AML-193 (cell line): ENCODE results near the gene CALHM1.

Experiments used
- DNase-seq, 2 experiments: peaks; one replicate each; lab custom pipeline; 2025; lab: John Stamatoyannopoulos, UW

Gene CALHM1

DNA sequence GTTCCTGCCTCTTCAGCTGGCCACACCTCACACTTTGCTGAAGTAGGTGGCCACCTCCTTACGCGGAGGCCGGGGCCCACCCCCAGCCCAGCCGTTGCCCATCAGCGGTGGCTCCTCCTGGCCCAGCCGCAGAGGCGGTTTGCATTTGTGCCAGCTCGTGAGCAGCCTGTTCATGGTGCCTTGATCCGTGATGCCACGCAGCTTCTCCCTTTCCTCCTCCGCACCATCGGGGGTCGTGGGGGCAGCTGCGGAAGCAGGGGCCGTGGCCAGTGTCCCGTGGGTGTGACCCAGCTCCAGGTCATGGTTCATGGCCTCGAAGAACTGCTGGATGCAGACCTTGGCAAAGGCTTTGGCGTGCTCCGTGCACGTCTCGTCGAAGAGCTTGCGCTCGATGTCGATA lies 3.5 kb downstream of the CALHM1 start:
- DNase-seq = no peak

DNA sequence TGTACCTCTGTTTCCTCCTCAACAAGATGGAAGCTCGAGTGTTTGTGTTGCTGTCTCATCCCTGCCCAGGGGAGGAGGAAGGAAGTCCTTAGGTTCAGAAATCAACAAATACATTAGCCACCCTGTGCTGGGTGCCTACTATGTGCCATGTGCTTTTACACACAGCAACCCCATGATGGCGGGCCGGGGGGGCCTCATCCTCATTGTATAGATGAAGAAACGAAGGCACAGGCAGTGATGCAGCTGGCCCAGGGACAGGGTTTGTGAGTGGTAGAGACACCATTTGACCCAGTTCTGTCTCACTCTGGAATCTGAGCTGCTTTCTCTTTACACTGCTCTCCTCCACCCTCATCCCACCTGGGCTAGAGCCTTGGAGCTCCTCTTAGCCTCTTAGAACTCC lies 4.7 kb downstream of the CALHM1 start:
- DNase-seq = no peak

DNA sequence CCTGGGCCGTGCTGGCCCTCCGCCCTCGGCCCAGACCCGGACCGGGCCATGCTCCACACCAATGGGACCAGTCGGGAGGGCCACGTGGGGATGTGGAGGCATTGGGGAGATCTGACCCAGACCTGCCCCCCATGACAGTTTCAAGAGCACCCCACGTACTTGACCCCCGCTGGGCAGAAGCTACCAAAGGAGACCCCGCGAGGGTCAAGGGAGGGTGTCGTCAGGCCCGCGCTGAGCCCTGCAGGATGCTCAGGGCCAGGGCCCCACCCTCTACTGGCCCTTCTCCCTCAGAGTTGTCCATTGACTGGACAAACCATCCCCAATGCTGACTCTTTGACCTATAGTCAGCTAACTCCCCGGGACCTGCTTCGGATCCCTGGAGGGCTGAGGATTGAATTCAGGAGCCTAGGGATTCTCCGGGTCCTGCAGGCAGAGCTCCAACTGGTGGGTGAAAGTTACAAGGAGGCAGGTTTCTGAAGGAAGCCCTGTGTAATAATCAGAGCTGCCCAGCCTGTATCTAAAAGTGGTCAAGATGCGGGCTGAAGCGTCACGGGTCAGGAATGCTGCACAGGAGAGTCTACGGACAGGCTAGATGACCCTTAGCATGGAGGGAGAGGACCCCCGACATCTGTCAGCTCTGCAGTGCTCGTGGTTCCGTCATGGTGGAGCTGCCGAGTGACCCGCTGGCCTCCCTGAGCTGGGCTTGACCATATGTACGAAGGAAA lies 6.0 kb downstream of the CALHM1 start:
- DNase-seq = no peak

DNA sequence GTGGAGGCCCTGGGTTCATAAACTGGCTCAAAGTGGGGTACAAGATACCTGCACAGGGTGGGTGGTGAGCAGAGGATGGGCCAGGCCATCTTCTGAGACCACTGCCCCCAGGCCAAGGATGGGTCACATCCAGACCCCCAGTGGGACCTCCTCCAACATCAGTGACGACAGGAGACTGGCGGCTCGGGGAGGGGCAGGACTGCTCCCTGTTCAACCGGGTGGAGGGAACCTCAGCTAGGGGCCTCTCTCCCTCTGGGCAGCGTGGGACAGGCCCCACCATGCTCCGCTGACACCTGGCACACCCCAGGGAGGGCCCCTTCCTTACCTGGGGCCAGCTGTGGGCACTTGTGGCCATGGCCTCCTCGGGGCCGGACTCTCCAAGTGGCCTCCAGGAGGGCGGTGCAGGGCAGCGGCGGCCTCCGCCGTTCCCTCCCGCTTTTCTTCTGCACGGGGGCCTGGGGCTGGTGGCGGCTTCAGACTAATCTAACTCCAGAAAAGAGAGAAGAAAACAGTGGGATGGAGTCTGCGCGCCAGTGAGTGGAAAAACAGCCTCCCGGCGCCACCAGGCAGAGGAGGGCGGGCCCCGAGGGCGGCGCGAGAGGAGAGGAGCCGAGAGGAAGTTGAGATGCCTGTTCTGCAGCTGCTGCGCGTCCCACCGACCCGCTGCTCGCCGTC lies 6.7 kb downstream of the CALHM1 start, which contains the start of gene CALHM2:
TSS of gene CALHM2 (minus strand) at position 540 of the 675 bp plus-strand sequence. CDS start 2,429 bp downstream, outside the sequence.
- DNase-seq = peak; percentile 44 to 49

DNA sequence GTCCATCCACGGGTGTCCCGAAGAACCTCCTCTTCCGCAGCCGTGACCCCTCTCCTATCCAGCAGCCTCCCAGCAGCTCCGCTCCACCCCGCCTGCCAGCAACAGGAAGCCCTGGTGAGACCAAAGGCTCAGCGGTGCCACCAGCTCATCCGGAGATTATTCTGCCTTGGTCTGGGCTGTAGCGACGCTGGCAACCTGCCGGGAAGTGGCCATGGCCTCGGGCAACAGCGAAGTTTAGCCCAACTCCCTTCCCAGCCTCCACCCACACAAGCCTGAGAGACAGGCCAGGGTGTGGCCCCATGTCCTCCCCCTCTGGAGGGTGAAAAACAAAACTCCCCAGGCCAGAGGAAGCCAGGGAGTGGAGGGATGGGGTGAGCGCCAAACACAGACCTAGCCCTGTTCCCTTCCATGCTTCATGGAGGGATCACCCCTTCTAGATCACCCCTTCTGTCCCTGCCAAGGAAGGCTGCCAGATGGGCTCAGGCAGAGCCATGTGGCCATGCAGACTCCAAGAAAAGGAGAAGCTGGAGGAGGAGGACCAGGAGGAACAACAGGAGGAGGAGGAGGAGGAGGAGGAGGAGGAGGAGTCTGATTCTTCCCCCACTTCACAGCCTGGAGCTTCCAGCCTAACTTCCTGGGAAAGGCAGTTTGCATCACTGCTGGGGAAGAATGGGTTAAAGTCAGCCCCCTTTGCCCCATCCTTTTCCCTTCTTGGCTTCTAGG lies 7.4 kb downstream of the CALHM1 start:
- peak; percentile 80 to 85 for DNase-seq

DNA sequence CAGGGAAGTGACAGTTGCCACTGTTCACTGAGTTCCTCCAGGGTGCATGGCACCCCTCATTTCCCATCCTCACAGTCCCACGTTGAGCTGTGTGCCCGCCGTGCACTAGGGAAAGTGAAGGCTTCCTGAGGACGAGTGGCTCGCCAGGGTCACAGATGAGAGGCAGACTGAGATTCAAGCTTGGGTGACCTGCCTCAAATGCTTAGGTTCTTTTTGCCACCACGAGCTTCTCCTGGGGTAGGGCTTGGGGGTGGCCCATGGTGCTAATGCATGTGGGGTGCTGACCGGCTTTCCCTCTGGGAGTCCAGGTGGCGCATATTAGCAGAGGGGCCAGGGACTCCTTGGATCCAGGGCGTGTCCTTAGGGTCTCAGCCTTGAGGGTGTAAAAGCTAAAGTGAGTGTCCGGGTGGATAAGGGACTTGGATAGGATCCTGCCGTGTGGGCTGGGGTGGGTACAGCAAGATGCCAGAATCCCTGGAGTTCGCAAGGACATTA lies 8.5 kb downstream of the CALHM1 start:
- DNase-seq = no peak

DNA sequence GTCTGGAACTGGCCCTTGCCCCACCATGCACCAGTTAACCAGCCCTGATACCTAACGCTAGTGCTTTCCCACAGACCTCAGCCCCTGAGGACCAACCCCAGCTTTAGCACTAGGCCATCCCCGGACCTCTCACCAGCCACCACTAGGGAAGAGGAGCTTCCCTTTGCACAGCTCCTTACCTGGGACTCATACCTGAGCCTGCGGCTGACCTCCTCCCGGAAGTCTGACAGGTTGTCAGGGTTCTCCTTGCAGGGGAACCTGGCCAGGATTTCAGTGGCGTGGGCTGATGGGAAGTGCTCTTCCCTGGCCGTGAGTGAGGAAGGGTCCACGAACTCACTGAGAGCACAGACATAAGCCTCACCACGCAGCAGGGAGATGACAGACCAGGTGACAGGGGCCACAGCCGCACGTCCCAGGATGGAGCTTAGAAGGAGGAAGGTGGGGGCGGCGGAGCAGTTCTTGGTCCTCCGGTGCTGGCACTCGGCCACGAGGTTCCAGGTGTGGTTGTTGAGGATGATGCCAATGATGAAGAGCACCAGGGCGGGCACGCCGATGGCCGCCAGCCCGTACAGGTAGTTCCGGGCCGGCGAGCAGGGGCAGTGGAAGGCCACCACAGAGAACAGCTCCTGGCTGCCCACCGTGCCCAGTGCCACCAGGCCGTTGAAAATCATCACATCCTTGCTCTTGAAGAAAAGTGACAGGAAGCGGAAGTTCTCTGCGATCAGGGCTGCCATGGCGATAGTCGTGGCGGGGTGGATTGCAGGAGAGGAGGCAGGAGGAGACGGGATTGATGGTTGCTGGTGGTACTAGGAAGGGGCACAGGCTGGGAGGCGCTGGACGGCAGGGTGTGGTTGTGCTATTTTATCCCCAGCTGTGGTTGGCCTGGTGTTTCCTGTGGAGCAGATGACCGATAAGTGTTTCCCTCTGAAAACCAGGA lies 9.2 kb downstream of the CALHM1 start:
- DNase-seq = no peak

DNA sequence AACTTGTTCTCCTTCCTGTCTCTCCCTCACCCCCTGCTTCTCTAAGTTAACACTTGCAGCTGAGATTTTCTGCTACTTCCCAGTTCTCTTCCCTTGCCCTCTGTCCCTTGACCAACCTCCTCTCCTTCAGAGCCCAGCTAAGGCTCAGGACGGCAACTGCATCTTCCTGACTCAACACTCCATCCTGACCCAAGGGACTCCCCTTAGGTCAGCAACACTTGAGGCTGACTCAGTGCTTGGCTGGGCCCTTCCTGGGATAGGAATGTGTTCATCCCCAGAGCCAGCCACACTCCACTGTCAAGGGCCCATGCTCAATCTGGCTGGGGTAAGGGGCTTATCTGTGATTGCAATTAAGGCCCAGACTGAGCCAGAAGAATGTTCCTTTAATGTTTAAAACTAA lies 10.0 kb downstream of the CALHM1 start:
- no peak for DNase-seq

DNA sequence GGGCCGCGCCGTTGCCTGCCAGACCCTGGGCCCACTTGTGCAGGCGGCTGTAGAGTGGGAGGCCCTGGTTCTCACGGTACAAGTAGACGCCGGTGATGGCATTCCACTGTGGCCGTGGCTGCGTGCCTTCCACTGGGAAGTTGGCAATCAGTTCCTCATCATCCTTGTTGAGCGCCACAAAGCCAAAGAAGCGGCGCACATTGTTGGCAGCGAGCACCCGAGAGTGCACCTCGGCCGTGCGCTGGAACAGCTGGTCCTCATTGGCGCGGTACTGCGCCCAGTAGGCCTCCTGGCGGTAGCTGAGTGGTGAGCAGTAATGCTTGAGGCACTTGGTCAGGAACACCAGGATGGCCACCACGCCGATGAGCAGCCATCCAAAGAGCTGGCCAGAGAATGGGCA lies 11.5 kb downstream of the CALHM1 start:
- DNase-seq = no peak

DNA sequence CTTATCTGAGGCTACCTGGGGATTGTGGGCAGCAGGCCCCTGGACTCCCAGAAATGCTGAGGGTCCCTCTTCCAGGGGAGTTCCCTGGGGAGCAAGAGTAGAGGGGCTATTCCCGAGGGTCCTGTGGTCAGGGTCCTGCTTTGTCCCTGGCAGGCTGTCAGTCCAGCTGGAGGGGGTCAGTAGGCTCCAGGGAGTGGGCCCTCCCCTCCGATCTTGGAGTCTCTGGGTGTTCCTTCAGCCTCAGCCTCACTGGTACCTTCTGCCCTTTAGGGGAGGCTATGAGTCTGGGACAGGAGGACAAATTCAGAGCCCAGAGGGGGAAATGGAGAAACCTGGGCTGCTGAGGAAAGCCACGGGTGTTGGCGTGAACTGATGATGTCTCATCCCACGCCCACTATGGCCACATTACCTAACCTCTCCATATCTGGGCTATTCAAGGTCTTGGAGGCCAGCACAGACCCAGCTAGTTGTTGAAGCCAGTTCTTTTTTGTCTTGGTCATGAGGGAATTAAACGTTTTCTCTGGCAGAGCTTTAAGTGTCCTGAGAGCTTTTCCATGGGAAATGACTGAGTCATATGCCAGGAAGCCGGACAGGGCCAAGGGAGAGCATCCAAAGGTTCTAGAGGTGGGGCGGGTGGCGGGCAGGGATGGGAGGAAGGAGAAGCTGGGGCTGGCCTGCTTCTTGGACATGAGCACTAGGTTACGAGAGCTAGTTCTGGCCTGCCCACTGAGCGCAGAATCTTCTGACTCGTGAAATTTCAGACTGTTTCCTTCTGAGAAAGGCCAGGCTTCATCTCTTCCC lies 12.7 kb downstream of the CALHM1 start:
- DNase-seq = no peak

DNA sequence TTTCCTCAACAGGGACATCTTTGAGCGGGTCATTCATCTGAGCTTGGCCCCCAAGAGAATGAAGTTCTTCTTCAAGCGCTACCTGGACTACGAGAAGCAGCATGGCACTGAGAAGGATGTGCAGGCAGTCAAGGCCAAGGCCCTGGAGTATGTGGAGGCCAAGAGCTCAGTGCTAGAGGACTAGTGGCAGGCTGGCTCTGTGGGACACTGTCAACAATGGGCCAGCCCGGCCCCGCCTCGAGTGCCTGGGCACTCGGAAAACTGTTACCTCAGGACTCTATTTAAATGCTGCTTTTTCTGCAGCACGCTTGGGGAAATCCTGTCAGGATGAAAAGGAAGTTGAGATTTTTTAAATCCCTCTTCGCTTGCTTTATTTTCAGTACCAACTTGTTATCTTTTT lies 13.3 kb downstream of the CALHM1 start:
- DNase-seq = no peak

DNA sequence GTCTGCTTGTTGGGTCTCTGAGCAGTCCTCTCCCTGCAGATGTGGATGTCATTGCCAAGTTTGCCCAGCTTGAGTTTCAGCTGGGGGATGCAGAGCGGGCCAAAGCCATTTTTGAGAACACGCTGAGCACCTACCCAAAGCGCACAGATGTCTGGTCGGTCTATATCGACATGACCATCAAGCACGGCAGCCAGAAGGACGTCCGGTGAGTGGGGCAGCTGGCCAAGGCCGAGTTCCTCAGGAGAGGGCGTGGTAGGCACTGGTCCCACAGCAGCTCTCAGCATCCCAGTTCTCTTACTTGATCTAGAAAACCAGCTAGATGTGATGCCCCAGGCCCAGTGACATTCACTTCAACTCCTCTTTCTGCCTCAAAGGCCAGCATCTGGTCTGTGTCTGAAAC lies 14.2 kb downstream of the CALHM1 start:
- no peak for DNase-seq

DNA sequence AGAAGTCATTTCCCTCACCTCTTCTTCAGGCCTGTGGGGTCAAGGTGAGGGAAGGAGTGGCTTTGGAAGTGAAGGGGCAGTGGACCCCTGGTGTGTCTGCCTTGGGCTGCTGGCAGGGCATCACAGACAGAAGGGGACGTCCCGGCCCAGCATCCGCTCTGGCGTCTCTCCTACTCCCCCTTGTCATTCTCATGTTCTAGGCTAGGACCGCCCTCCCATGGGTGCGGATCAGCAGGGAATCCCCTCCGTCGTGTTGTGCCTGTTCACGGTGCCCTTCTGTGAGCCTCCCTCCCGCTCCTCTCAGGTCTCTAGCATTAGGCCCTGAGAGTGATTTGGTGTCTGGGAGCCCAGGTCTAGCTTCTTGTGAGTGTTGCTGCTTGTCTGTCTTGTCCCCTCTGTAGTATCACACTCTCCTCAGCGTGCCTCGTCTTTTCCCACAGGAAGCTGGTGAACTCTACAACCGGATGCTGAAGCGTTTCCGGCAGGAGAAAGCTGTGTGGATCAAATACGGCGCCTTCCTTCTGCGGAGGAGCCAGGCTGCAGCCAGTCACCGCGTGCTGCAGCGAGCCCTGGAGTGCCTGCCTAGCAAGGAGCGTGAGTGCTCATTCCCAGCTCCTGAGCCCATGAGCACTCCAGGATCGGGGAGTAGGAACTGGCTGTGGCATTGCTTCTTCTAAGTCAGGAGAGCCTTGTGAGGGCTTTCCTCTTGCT lies 15.1 kb downstream of the CALHM1 start:
- no peak for DNase-seq

DNA sequence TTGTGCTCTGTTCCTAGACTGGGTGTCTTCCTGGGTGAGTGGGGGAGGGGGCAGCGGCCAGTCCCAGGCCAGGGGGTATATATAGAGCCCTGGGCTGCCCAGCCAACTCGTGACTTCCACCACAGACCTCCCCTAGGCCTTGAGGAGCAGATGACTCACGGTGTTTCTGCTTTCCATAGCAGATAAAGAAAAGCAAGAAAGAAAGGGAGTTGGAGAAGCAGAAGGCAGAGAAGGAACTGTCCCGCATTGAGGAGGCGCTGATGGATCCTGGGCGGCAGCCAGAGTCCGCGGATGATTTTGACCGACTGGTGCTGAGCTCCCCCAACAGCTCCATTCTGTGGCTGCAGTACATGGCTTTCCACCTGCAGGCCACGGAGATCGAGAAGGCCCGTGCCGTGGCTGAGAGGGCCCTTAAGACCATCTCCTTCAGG lies 16.7 kb downstream of the CALHM1 start:
- DNase-seq = no peak

DNA sequence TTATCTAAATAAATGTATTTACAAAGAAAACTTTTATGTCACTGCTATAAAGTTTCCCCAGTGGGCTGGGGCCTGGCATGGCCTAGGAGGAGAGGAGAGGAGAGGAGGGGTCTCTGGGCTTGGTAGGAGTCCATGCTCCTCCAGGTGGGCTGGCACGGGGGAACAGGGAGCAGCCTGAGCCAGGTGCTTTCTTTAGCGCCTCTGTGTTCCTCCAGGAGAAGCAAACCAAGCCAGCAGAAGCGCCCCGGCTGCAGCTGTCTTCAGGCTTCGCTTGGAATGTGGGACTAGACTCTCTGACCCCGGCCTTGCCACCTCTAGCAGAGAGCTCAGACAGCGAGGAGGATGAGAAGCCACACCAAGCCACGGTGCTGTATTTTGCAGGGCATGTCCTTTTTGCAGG lies 17.1 kb downstream of the CALHM1 start:
- DNase-seq = no peak

DNA sequence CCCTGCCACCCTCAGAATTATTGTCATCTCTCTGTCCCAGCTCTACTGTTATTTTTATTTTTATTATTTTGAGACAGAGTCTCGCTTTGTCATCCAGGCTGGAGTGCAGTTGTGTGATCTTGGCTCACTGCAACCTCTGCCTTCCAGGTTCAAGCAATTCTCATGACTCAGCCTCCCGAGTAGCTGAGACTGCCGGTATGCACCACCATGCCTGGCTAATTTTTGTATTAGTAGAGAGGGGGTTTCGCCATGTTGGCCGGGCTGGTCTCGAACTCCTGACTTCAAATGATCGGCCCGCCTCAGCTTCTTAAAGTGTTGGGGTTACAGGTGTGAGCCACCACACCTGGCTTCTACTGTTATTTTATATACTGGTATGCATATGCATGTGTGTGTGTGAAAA lies 17.5 kb downstream of the CALHM1 start:
- DNase-seq = no peak

DNA sequence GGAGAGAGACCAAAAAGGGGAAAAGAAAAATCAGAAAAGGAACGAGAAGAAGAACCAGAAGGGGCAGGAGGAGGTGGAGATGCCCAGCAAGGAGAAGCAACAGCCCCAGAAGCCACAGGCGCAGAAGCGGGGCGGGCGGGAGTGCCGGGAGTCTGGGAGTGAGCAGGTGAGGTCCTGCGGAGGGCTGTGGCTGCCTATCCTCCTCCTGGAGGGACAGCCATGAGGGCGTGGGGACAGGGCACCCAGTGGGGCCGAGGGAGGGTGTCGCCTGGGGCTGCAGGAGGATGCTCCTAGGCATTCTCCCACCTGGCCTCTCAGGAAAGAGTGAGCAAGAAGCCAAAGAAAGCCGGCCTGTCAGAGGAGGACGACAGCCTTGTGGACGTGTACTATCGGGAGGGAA lies 18.3 kb downstream of the CALHM1 start:
- no peak for DNase-seq

DNA sequence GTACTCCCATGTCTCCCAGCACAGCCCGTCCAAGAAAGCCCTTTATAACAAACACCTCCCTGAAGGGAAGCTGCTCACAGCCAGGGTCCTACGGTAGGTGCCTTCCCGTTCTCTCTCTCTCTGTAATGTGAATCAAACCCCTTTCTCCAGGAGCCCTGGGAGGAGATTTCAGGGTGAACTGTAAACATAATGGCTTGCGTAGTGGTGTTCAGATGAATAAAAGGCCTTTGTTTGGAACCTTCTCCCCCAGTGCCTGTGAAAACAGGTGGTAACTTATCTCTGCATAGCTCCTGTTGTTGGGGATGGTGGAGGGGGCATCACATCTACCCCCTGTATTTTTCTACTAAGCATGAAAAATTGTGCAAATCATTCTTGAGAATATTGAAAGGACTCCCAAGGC lies 18.9 kb downstream of the CALHM1 start:
- DNase-seq = no peak

DNA sequence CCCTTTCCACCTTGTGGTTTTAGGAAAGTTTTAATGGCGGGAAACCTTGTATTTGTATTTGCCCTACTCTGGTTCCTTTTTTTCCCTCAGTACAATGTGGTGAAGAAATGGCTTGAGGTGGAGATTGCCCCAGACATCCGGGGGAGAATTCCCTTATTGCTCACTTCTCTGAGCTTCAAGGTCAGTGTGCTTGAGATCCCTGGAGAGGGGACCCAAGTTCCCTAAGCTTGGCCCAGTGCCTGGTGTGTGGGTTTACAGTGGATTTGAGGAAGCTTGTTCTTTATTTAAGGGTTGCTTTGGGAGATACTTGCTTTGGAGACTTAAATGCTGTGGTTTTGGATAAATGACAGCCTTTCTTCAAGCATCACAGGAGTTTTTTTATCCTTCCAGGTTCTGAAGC lies 24.8 kb downstream of the CALHM1 start:
- DNase-seq = no peak

DNA sequence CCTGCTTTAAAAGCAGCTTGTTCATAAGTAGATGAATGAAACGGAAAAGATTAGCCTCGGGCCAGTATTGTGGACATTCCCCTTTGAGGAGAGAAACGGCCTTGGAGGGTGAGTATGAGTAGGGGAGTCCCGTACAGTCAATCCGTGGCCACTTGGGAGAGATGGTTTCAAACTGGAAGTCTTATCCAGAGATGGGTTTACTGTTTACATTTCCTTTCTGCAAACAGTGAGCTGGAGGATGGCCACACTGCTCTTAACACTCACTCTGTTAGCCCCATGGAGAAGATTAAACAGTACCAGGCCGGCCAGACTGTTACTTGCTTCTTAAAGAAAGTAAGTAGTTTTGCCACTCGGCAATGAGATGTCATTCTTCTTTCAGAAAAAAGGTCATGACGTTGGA lies 26.8 kb downstream of the CALHM1 start:
- no peak for DNase-seq
